Panc1 (cell line): ENCODE results near the gene RLIM. TPM values are rescaled to one million over a fixed set of nuclear protein-coding genes. Genes with fewer than 3 reads are reported as not detected.

ENCODE experiments used
- ATAC-seq: fragments of 200-7000 bp; cut with Tn5 transposase; 2 replicates; pipeline ENCODE4 v1.9.1; 2020; ENCODE audit warnings: mild to moderate bottlenecking, moderate library complexity
- BruUV-seq: library from RNA; stranded (reverse); fragments of 400-500 nt; replicated peaks from 2 replicates; lab custom pipeline; 2021; lab: Mats Ljungman, UMichigan
- CTCF ChIA-PET: fragments of 300-600 bp; sonication (Branson Sonifier 250); formaldehyde crosslinking; loops from one replicate; lab custom pipeline; 2022; ENCODE audit warnings: antibody characterized with exemption; lab: Charles Lee
- POLR2A ChIA-PET: fragments of 300-600 bp; sonication (Branson Sonifier 250); formaldehyde crosslinking; loops from one replicate; lab custom pipeline; 2022; ENCODE audit warnings: antibody characterized with exemption; lab: Charles Lee
- DNase-seq: peaks from one replicate; pipeline ENCODE4 v3.0.0-alpha.2; 2010; ENCODE audit warnings: low read depth, low spot score
- H3K27ac ChIP-seq: 2 replicates; pipeline ENCODE4 v1.5.1; 2011; ENCODE audit warnings: mild to moderate bottlenecking, low read length, inconsistent platforms
- H3K27me3 ChIP-seq: fragments of 200-500 bp; sonication (Bioruptor generic); 2 replicates; pipeline ENCODE4 v1.6.0; 2014; ENCODE audit warnings: low read length, inconsistent platforms; ENCODE audit not compliant: control insufficient read depth, insufficient read depth
- H3K36me3 ChIP-seq: fragments of 200-500 bp; sonication (Bioruptor generic); 2 replicates; pipeline ENCODE4 v1.5.1; 2014; ENCODE audit warnings: inconsistent platforms, mild to moderate bottlenecking, low read length, moderate library complexity; ENCODE audit not compliant: control insufficient read depth, insufficient read depth
- H3K4me1 ChIP-seq: 2 replicates; pipeline ENCODE4 v1.5.1; 2011; ENCODE audit warnings: inconsistent platforms, mild to moderate bottlenecking, low read length, moderate library complexity; ENCODE audit not compliant: control insufficient read depth, insufficient read depth
- H3K4me3 ChIP-seq, 2 experiments: 2 replicates each; pipeline ENCODE4 v1.5.1; 2011 to 2012; ENCODE audit warnings: low read depth in 2 of 2, low read length in 2 of 2, mild to moderate bottlenecking in 2 of 2, inconsistent platforms in 1 of 2, moderate library complexity in 1 of 2
- H3K9me3 ChIP-seq: fragments of 200-500 bp; sonication (Bioruptor generic); 2 replicates; pipeline ENCODE4 v1.5.1; 2014; ENCODE audit warnings: low read depth, mild to moderate bottlenecking, inconsistent platforms, low read length, moderate library complexity; ENCODE audit not compliant: control insufficient read depth, insufficient read depth
- POLR2AphosphoS5 ChIP-seq: IDR thresholded peaks from 2 replicates; pipeline ENCODE4 v1.6.1; 2012; ENCODE audit warnings: mild to moderate bottlenecking, low read depth, low read length, moderate library complexity
- REST ChIP-seq, 2 experiments: IDR thresholded peaks; 2 replicates each; pipeline ENCODE4 v1.6.1; 2011 to 2012; ENCODE audit warnings: low read depth in 2 of 2, control low read depth in 1 of 2, low read length in 1 of 2, mild to moderate bottlenecking in 1 of 2, moderate library complexity in 1 of 2; ENCODE audit not compliant: insufficient read depth in 1 of 2
- SIN3A ChIP-seq: IDR thresholded peaks from 2 replicates; pipeline ENCODE4 v1.6.1; 2012; ENCODE audit warnings: low read depth, mild to moderate bottlenecking, low read length, moderate library complexity, borderline replicate concordance; ENCODE audit not compliant: insufficient read depth
- TCF7L2 ChIP-seq: IDR thresholded peaks from 2 replicates; pipeline ENCODE4 v1.6.1; 2011; ENCODE audit warnings: mild to moderate bottlenecking, low read depth, low read length, inconsistent platforms
- in situ Hi-C: cut with HindIII; loops from 2 replicates; pipeline ENCODE4 v1.10.0; 2016; ENCODE audit warnings: low sequenced_read_pairs, low pct_unique_long_range_greater_than_20kb
- intact Hi-C: fragments of 100-400 bp; cut with micrococcal nuclease; formaldehyde crosslinking; loops from one replicate; pipeline ENCODE4 v1.10.0; 2022; ENCODE audit not compliant: unreplicated experiment
- total RNA-seq: library from RNA; stranded (reverse); gene quantifications from one replicate; pipeline ENCODE4 v1.2.1, GENCODE V29; 2021; ENCODE audit not compliant: unreplicated experiment
- TF ChIP-seq, protein P1 (sequence below): fragments of 450-650 bp; IDR thresholded peaks from 2 replicates; pipeline ENCODE4 v1.5.1; 2017; ENCODE audit warnings: mild to moderate bottlenecking

The RLIM gene
- total RNA-seq, 1 experiment from 2014 or later: 50.6 TPM

DNA sequence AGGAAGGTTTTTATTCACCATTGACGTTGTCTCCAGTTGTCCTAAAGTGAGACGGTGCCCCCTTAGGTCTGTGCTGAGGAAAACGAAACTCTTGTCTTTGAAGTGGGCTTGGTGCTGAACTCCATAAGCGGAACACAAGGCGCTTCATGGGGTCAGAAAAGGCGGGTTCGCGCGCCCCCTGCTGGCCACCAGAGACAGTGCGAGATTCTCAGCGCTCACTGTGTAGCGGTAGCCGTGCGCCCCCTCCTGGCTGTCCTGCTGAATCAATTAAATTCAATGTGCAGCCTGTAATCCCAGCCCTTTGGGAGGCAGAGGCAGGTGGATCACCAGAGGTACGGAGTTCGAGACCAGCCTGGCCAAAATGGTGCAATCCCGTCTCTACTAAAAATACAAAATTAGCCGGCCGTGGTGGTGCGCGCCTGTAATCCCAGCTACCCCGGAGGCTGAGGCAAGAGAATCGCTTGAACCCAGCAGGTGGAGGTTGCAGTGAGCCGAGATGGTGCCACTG, 64.1 kb downstream of the RLIM start:
- H3K4me1 ChIP-seq: no peaks in the 10 kb centered on the region
- intact Hi-C loops (loop anchor here (1.0 kb wide), 1 partner anchor 167 kb away; no protein-coding TSS in a partner anchor), in situ Hi-C loops (no loop called here)
- ChIA-PET POLR2A (no interaction called here), CTCF (interaction anchor here (0.7 kb wide), 2 partner anchors 67 to 202 kb away, joined by 4 to 6 read pairs; no protein-coding TSS in a partner anchor)
- no peaks in the 10 kb centered on the region for H3K9me3 ChIP-seq
- H3K4me3 ChIP-seq: peak overlapping the region in 1 of 2 experiments; percentile 32; a peak in 2 of 4 replicates
- H3K27ac ChIP-seq: no peak overlapping the region
- no TSS peak for BruUV-seq
- peak; percentile 93 for ATAC-seq
- H3K36me3 ChIP-seq: no peaks in the 10 kb centered on the region
- TF ChIP-seq REST (IDR thresholded peaks at IDR 0.05; ENCODE audit: insufficient read depth in 1 of 2, low read depth in 2 of 2, low read length in 1 of 2) (no peak), TCF7L2 (peak; percentile 48; the same call in 1 of the 2 replicates), POLR2AphosphoS5 (no peak)
- TF ChIP-seq, protein P1, sequence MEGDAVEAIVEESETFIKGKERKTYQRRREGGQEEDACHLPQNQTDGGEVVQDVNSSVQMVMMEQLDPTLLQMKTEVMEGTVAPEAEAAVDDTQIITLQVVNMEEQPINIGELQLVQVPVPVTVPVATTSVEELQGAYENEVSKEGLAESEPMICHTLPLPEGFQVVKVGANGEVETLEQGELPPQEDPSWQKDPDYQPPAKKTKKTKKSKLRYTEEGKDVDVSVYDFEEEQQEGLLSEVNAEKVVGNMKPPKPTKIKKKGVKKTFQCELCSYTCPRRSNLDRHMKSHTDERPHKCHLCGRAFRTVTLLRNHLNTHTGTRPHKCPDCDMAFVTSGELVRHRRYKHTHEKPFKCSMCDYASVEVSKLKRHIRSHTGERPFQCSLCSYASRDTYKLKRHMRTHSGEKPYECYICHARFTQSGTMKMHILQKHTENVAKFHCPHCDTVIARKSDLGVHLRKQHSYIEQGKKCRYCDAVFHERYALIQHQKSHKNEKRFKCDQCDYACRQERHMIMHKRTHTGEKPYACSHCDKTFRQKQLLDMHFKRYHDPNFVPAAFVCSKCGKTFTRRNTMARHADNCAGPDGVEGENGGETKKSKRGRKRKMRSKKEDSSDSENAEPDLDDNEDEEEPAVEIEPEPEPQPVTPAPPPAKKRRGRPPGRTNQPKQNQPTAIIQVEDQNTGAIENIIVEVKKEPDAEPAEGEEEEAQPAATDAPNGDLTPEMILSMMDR: peak; percentile 98
- no peaks in the 10 kb centered on the region for H3K27me3 ChIP-seq
- no peak for DNase-seq

DNA sequence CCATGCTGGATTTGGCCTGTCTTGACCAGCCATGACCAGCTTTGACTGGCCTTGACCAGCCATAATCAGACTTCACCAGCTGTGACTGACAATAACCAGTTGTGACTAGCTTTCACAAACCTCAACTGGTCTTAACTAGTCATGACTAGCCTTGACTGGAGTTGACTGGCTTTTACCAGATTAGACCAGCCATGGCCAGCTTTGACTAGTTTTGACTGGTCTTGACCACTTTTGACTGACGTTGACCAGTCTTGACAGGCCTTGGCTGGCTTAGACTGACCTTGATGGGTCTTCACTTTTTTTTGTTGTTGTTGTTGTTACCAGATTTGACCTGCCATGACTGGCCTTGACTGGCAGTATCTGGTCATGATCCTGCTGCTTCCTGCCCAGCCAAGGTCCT, 67.4 kb downstream of the RLIM start:
- Histone ChIP-seq H3K9me3 (no peaks in the 10 kb centered on the region), H3K4me3 (no peak overlapping the region), H3K36me3 (no peaks in the 10 kb centered on the region), H3K27me3 (no peaks in the 10 kb centered on the region), H3K27ac (no peak overlapping the region), H3K4me1 (no peaks in the 10 kb centered on the region)
- in situ Hi-C loops (no loop called here), intact Hi-C loops (no loop called here)
- DNase-seq: no peak
- CTCF ChIA-PET: interaction anchor here (0.8 kb wide), 1 partner anchor 163 kb away, joined by 3 read pairs; no protein-coding TSS in a partner anchor
- TF ChIP-seq REST (IDR thresholded peaks at IDR 0.05; ENCODE audit: insufficient read depth in 1 of 2, low read depth in 2 of 2, low read length in 1 of 2): no peak
- TF ChIP-seq SIN3A: no peak
- TF ChIP-seq TCF7L2: no peak
- no peak for TF ChIP-seq POLR2AphosphoS5
- TF ChIP-seq, protein P1: no peak
- no peak for ATAC-seq
- POLR2A ChIA-PET: interaction anchor here (0.6 kb wide), 3 partner anchors 164 to 315 kb away, joined by 3 to 5 read pairs (median 4); no protein-coding TSS in a partner anchor
- BruUV-seq: no TSS peak
